Keratinocyte (primary cell): ENCODE data around the gene COQ9.

Source experiments
- EZH2 ChIP-seq: IDR thresholded peaks from one replicate; pipeline ENCODE4 v1.6.1; 2012; ENCODE audit warnings: inconsistent platforms, mild to moderate bottlenecking, low read length, moderate library complexity
- TF ChIP-seq, protein P1 (sequence below), 3 experiments: IDR thresholded peaks in 1 of 3; conservative IDR thresholded peaks in 1 of 3; optimal IDR thresholded peaks in 1 of 3; 2 replicates in 2 of 3; 3 replicates in 1 of 3; pipeline versions ENCODE3 to v1.5.1; 2011; ENCODE audit warnings: low read length in 3 of 3, mild to moderate bottlenecking in 3 of 3, moderate library complexity in 2 of 3, control low read depth in 1 of 3, inconsistent platforms in 1 of 3; ENCODE audit not compliant: insufficient read depth in 2 of 3; ENCODE audit errors: extremely low read depth in 1 of 3

DNA sequence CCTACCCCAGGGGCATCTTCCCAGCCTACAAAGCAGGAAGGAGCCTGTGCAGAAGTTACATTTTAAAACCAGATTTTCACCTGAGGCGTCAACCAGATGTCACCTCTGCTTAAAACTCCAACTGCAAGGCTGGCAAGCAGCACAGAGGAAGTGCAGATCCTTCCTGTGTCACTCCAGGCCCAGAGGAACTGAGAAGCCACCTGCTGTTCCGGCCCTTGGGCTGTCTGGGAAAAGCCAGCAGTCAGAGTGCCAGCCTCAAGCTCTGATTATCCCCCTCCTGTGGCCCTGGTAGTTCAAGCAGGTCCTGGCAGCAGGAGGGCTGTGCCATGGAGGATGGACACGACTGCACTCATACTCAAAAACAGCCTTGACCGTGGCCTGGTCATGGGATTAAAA, 25.4 kb downstream of the COQ9 start:
- TF ChIP-seq, protein P1, sequence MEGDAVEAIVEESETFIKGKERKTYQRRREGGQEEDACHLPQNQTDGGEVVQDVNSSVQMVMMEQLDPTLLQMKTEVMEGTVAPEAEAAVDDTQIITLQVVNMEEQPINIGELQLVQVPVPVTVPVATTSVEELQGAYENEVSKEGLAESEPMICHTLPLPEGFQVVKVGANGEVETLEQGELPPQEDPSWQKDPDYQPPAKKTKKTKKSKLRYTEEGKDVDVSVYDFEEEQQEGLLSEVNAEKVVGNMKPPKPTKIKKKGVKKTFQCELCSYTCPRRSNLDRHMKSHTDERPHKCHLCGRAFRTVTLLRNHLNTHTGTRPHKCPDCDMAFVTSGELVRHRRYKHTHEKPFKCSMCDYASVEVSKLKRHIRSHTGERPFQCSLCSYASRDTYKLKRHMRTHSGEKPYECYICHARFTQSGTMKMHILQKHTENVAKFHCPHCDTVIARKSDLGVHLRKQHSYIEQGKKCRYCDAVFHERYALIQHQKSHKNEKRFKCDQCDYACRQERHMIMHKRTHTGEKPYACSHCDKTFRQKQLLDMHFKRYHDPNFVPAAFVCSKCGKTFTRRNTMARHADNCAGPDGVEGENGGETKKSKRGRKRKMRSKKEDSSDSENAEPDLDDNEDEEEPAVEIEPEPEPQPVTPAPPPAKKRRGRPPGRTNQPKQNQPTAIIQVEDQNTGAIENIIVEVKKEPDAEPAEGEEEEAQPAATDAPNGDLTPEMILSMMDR (optimal IDR thresholded peaks at IDR 0.05 in 1 of 3, IDR thresholded peaks at IDR 0.05 in 1 of 3, conservative IDR thresholded peaks at IDR 0.05 in 1 of 3; ENCODE audit: extremely low read depth in 1 of 3, insufficient read depth in 2 of 3, low read length in 3 of 3) = no peak
- TF ChIP-seq EZH2 = no peak
